OCI-LY3 (cell line): ENCODE measurements around the gene FBXO45.
"Not testable (repeated sequence)": the region's sequence is repeated elsewhere in the genome, so short reads cannot be mapped to it uniquely, and the experiment has no call there.

Experiments used
- CTCF ChIP-seq: fragments of 200-600, 300-600 bp; sonication (generic); IDR thresholded peaks from 2 replicates; pipeline ENCODE4 v1.5.1; 2014; ENCODE audit warnings: antibody characterized with exemption, low read length, low read depth
- EZH2phosphoT487 ChIP-seq: fragments of 200-600 bp; shearing (Covaris generic); IDR thresholded peaks from 2 replicates; pipeline ENCODE4 v1.6.1; 2018; ENCODE audit warnings: antibody characterized with exemption, mixed run types, low read depth

- TF ChIP-seq CTCF, EZH2phosphoT487: not testable (repeated sequence)
These were observed 18.3 kb upstream of the FBXO45 start for GRCh38 chr3:196550172-196550571.
